Breast epithelium (tissue), 3 donors: ENCODE measurements around the gene CMTM5.

Source experiments
- POLR2A ChIP-seq: fragments of 450-650 bp; IDR thresholded peaks from one replicate; pipeline ENCODE4 v1.6.1; 2016; ENCODE audit warnings: antibody characterized with exemption, mild to moderate bottlenecking, moderate library complexity
- TF ChIP-seq, protein P1 (sequence below), 3 donors: fragments of 450-650 bp; IDR thresholded peaks; one replicate each; pipeline ENCODE4 v1.5.1; 2016 to 2017; ENCODE audit warnings: antibody characterized with exemption in 3 of 3, mild to moderate bottlenecking in 3 of 3, moderate library complexity in 3 of 3

DNA sequence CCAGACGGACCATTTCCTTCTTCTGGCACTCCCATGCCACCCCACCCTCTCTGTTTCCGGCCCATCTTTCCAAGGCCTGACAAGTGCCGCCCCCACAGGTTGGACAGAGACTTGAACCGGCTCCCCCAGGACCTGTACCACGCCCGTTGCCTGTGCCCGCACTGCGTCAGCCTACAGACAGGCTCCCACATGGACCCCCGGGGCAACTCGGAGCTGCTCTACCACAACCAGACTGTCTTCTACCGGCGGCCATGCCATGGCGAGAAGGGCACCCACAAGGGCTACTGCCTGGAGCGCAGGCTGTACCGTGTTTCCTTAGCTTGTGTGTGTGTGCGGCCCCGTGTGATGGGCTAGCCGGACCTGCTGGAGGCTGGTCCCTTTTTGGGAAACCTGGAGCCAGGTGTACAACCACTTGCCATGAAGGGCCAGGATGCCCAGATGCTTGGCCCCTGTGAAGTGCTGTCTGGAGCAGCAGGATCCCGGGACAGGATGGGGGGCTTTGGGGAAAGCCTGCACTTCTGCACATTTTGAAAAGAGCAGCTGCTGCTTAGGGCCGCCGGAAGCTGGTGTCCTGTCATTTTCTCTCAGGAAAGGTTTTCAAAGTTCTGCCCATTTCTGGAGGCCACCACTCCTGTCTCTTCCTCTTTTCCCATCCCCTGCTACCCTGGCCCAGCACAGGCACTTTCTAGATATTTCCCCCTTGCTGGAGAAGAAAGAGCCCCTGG lies 1.2 kb upstream of the CMTM5 start:
- TF ChIP-seq, protein P1, sequence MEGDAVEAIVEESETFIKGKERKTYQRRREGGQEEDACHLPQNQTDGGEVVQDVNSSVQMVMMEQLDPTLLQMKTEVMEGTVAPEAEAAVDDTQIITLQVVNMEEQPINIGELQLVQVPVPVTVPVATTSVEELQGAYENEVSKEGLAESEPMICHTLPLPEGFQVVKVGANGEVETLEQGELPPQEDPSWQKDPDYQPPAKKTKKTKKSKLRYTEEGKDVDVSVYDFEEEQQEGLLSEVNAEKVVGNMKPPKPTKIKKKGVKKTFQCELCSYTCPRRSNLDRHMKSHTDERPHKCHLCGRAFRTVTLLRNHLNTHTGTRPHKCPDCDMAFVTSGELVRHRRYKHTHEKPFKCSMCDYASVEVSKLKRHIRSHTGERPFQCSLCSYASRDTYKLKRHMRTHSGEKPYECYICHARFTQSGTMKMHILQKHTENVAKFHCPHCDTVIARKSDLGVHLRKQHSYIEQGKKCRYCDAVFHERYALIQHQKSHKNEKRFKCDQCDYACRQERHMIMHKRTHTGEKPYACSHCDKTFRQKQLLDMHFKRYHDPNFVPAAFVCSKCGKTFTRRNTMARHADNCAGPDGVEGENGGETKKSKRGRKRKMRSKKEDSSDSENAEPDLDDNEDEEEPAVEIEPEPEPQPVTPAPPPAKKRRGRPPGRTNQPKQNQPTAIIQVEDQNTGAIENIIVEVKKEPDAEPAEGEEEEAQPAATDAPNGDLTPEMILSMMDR (IDR thresholded peaks at IDR 0.05), result no peak
- TF ChIP-seq POLR2A, result no peak
